Fibroblast of lung (primary cell): ENCODE results near the gene HECW1. TPM values are rescaled to one million over a fixed set of nuclear protein-coding genes. Genes with fewer than 3 reads are reported as not detected.

Source experiments
- DNase-seq, 2 donors: peaks; one replicate each; pipeline versions ENCODE4 v3.0.0 to v3.0.0-alpha.2; 2010; ENCODE audit warnings: low read depth in 2 of 2
- H2AFZ ChIP-seq: 2 replicates; pipeline ENCODE4 v1.5.1; 2012; ENCODE audit warnings: low read length, control low read depth, inconsistent platforms
- H3K27ac ChIP-seq: 2 replicates; pipeline ENCODE4 v1.5.1; 2011; ENCODE audit warnings: low read length, control low read depth; ENCODE audit not compliant: insufficient read depth
- H3K27me3 ChIP-seq: 2 replicates; pipeline ENCODE4 v1.5.1; 2011; ENCODE audit warnings: mild to moderate bottlenecking, low read length; ENCODE audit not compliant: control insufficient read depth, insufficient read depth
- H3K36me3 ChIP-seq: 2 replicates; pipeline ENCODE4 v1.5.1; 2011; ENCODE audit warnings: low read length; ENCODE audit not compliant: control insufficient read depth, insufficient read depth
- H3K4me1 ChIP-seq: 2 replicates; pipeline ENCODE4 v1.5.1; 2011; ENCODE audit warnings: low read length; ENCODE audit not compliant: control insufficient read depth, insufficient read depth; ENCODE audit errors: extremely low read depth
- H3K4me2 ChIP-seq: 2 replicates; pipeline ENCODE4 v1.5.1; 2011; ENCODE audit warnings: low read length, control low read depth; ENCODE audit not compliant: insufficient read depth; ENCODE audit errors: extremely low read depth
- H3K4me3 ChIP-seq, 4 experiments: fragments of 200-600 bp in 1 of 4; sonication (generic) in 1 of 4; replicated peaks in 1 of 4; 2 replicates each; pipeline ENCODE4 v1.5.1; 2011 to 2016; ENCODE audit warnings: low read length in 4 of 4, low read depth in 3 of 4, mild to moderate bottlenecking in 3 of 4, control low read depth in 2 of 4, inconsistent platforms in 1 of 4, mixed read lengths in 1 of 4; ENCODE audit not compliant: insufficient read depth in 1 of 4; ENCODE audit errors: control extremely low read depth in 1 of 4
- H3K79me2 ChIP-seq: 2 replicates; pipeline ENCODE4 v1.5.1; 2012; ENCODE audit warnings: mild to moderate bottlenecking, low read length, inconsistent platforms; ENCODE audit not compliant: control insufficient read depth, insufficient read depth
- H3K9ac ChIP-seq: 2 replicates; pipeline ENCODE4 v1.5.1; 2011; ENCODE audit warnings: mild to moderate bottlenecking, low read length, control low read depth; ENCODE audit not compliant: insufficient read depth
- H3K9me3 ChIP-seq: 2 replicates; pipeline ENCODE4 v1.5.1; 2012; ENCODE audit warnings: low read depth, low read length; ENCODE audit not compliant: control insufficient read depth, insufficient read depth
- H4K20me1 ChIP-seq: 2 replicates; pipeline ENCODE4 v1.5.1; 2011; ENCODE audit warnings: low read length; ENCODE audit not compliant: control insufficient read depth, insufficient read depth; ENCODE audit errors: extremely low read depth
- CTCF ChIP-seq, 2 donors: IDR thresholded peaks in 1 of 2; conservative IDR thresholded peaks in 1 of 2; 1 replicate in 1 of 2; 2 replicates in 1 of 2; pipeline ENCODE4 v1.5.1; 2011 to 2012; ENCODE audit warnings: low read length in 2 of 2, control low read depth in 1 of 2, inconsistent platforms in 1 of 2, low read depth in 1 of 2, mild to moderate bottlenecking in 1 of 2
- EZH2 ChIP-seq: IDR thresholded peaks from 2 replicates; pipeline ENCODE4 v1.5.1; 2012; ENCODE audit warnings: low read length, control low read depth, mild to moderate bottlenecking; ENCODE audit errors: missing control alignments
- polyA plus RNA-seq, 2 donors: library from polyadenylated mRNA; depleted of rRNA in 1 of 2; stranded (reverse) in 1 of 2; unstranded in 1 of 2; fragments of >200 nt; gene quantifications; 2 replicates each; pipeline ENCODE4 v1.2.1, GENCODE V29; 2011 to 2012; ENCODE audit warnings: missing spikeins in 1 of 2
- total RNA-seq: library from RNA; depleted of rRNA; stranded (reverse); fragments of >200 nt; gene quantifications from 2 replicates; pipeline ENCODE4 v1.2.1, GENCODE V29; 2014

Gene HECW1
- total and polyA plus RNA-seq, 2 donors (not counting 1 experiment from before 2014, with no cell fraction given) = 1.1 to 6.1 TPM

- Histone ChIP-seq H3K9ac (no peak overlapping the region), H3K27ac (no peak overlapping the region), H3K4me3 (no peak overlapping the region), H3K27me3 (no peaks in the 10 kb centered on the region), H3K4me1 (peaks cover 2% of the 10 kb centered on the region), H3K4me2 (no peak overlapping the region), H2AFZ (no peak overlapping the region), H3K79me2 (no peaks in the 10 kb centered on the region), H4K20me1 (no peaks in the 10 kb centered on the region), H3K9me3 (no peaks in the 10 kb centered on the region), H3K36me3 (no peaks in the 10 kb centered on the region)
- DNase-seq = no peak
- TF ChIP-seq CTCF (conservative IDR thresholded peaks at IDR 0.05 in 1 of 2, IDR thresholded peaks at IDR 0.05 in 1 of 2; ENCODE audit: low read depth in 1 of 2, low read length in 2 of 2) (no peak), EZH2 (no peak)
Measured at GRCh38 chr7:43480581-43480980, 368.1 kb downstream of the HECW1 start.

GRCh38 chr7:43481902-43482678 lies 369.6 kb downstream of the HECW1 start:
- no peak overlapping the region for H3K4me2 ChIP-seq
- no peak for TF ChIP-seq CTCF (conservative IDR thresholded peaks at IDR 0.05 in 1 of 2, IDR thresholded peaks at IDR 0.05 in 1 of 2; ENCODE audit: low read depth in 1 of 2, low read length in 2 of 2)
- no peak for TF ChIP-seq EZH2
- H3K79me2 ChIP-seq = no peaks in the 10 kb centered on the region
- H3K9ac ChIP-seq = no peak overlapping the region
- DNase-seq = peak; percentile 19 to 86
- H3K4me1 ChIP-seq = peaks cover 2% of the 10 kb centered on the region
- no peak overlapping the region for H3K4me3 ChIP-seq
- no peak overlapping the region for H3K27ac ChIP-seq
- no peaks in the 10 kb centered on the region for H4K20me1 ChIP-seq
- no peaks in the 10 kb centered on the region for H3K27me3 ChIP-seq
- H3K36me3 ChIP-seq = no peaks in the 10 kb centered on the region
- no peaks in the 10 kb centered on the region for H3K9me3 ChIP-seq
- no peak overlapping the region for H2AFZ ChIP-seq

GRCh38 chr7:43482679-43483252 lies 370.3 kb downstream of the HECW1 start:
- Histone ChIP-seq H3K27me3 (no peaks in the 10 kb centered on the region), H3K4me2 (no peak overlapping the region), H3K27ac (no peak overlapping the region), H3K9me3 (no peaks in the 10 kb centered on the region), H2AFZ (no peak overlapping the region), H4K20me1 (no peaks in the 10 kb centered on the region), H3K79me2 (no peaks in the 10 kb centered on the region), H3K4me3 (no peak overlapping the region), H3K4me1 (peaks cover 2% of the 10 kb centered on the region), H3K36me3 (no peaks in the 10 kb centered on the region), H3K9ac (no peak overlapping the region)
- peak in 1 of 2 donors; percentile 37 for DNase-seq
- TF ChIP-seq EZH2 (no peak), CTCF (conservative IDR thresholded peaks at IDR 0.05 in 1 of 2, IDR thresholded peaks at IDR 0.05 in 1 of 2; ENCODE audit: low read depth in 1 of 2, low read length in 2 of 2) (no peak)
